ENCODE results near the gene DNAJB13.
"Not testable (repeated sequence)": the region's sequence is repeated elsewhere in the genome, so short reads cannot be mapped to it uniquely, and the experiment has no call there.

Gene DNAJB13

DNA sequence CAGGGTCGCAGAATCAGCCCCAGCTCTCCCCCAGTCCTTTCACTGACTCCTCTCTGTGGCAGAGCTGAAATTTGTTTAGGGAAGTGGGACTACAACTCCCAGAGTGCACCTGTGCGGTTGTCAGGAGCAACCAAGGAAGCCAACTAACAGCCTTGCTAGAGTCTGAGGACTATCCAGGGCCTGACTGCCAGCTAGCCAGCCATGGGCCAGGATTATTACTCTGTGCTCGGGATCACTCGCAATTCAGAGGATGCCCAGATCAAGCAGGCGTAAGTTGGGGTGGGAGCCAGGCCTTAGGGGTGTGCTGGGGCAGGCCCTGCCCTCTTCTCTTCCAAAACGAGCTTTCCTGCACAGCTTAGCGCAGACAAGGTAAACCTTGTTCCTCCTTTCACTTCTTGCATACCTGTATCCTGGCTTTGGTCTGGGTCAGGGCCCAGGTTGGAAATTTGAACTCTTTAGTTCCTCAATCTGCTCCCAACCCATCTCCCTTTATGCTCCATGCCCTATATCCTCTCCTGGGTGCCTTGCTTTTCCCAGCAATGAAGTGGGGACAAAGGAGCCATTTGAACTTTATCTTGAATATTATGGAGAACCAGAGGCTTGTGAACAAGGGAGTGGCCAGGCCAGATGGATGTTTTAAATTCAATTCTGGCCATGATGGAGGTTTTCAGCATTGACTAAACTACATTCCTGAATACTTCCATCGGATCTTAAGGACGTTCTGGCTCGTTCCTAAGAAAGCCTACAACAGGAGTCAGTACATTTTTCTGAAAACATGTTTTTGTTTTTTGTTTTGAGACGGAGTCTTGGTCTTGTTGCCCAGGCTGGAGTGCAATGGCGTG is at the start of gene DNAJB13:
Gene DNAJB13 (plus strand): TSS at position 158 of the 842 bp plus-strand sequence. CDS start 44 bp downstream, at position 202.
- DNase-seq (ENCODE audit: low read depth) = no peak
- no peak within 1 kb of the TSS for H3K4me3 ChIP-seq (ENCODE audit: low read depth, low read length)

DNA sequence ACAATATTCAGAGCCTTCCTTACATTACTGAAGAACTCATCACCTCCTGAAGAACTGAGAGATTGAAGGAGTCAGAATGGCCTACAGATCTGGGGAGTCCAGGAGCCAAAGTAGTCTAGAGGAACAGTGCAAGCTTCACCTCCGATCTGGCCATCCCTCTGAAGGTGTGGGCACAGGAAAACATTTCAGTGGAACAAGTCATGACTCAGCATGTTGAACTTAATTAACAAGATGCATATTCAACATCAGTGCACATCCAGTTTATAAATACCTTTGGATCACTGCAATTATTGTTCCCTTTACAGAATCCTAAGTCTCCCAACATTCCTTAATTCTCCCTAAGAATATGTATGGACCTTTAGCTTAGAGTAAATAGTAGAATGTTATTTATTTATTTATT is 48.5 kb upstream of the DNAJB13 start:
- no peak overlapping the region for H3K4me3 ChIP-seq (ENCODE audit: low read depth, low read length)
- DNase-seq (ENCODE audit: low read depth) = no peak

- DNase-seq (ENCODE audit: low read depth) = no peak
- H3K4me3 ChIP-seq (ENCODE audit: low read depth, low read length) = no peak overlapping the region
Observed at GRCh38 chr11:73907191-73907590, 43.6 kb upstream of the DNAJB13 start.

DNA sequence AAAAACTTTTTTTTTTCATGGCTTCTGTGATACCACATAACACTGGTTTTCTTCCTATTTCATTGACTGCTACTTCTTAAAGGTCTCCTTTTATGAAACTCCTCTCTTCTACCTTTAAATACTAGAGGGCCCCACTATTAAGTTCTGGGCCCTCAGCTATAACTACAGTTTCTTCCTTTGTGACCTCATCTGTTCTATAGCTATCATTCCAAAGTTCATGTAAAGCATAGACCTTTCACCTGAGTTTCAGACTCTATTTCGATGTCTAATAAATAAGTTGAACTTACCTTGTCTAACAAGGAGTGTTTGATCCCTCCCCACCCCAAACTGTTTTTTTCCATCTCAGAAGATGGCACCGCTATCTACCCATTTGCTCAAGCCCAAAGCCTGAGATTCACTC is 38.8 kb upstream of the DNAJB13 start:
- no peak overlapping the region for H3K4me3 ChIP-seq (ENCODE audit: low read depth, low read length)
- no peak for DNase-seq (ENCODE audit: low read depth)

GRCh38 chr11:73913472-73913871 is 37.4 kb upstream of the DNAJB13 start:
- DNase-seq (ENCODE audit: low read depth) = no peak
- no peak overlapping the region for H3K4me3 ChIP-seq (ENCODE audit: low read depth, low read length)

DNA sequence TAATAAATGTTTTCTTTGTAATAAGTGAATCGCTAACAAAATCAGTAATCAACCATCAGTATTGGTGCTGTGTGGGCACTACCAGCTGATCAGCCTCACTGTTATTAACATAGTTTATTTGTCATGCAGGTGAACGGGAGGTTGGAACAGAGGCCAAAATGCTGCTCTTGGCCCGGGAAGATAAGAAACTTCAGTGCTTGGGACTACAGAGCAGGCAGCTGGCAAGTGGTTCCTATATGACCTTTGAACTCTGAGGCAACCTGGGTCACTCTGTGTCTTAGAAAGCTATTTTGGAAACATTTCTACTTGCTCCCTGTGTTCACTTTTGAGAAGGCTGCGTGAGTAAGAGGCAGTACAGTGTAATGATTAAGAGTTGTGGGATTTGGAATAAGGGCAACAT is 36.5 kb upstream of the DNAJB13 start:
- no peak overlapping the region for H3K4me3 ChIP-seq (ENCODE audit: low read depth, low read length)
- DNase-seq (ENCODE audit: low read depth) = no peak

DNA sequence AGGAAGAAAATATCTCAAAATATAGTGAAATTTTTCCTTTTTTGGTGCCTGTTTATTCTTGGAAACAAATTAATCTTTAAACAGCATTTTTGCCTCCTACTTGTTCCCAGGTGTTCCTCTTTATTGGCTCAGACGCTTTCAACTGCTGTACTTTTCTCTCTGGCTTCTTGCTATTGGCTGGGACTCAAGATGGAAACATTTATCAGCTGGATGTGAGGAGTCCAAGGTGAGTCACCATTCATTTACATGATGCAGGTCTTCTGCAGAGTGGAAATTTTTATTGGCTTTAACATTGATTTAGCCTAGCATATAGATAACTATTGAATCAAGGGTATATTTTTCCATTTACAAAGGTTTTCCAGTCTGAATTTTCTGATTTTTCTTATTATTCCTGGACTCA is 34.4 kb upstream of the DNAJB13 start:
- no peak for DNase-seq (ENCODE audit: low read depth)
- no peak overlapping the region for H3K4me3 ChIP-seq (ENCODE audit: low read depth, low read length)

GRCh38 chr11:73921180-73921579 is 29.6 kb upstream of the DNAJB13 start:
- DNase-seq (ENCODE audit: low read depth) = no peak
- no peak overlapping the region for H3K4me3 ChIP-seq (ENCODE audit: low read depth, low read length)

- no peak overlapping the region for H3K4me3 ChIP-seq (ENCODE audit: low read depth, low read length)
- no peak for DNase-seq (ENCODE audit: low read depth)
Observed at GRCh38 chr11:73929388-73929787, 21.4 kb upstream of the DNAJB13 start.

GRCh38 chr11:73931039-73931645 is 19.7 kb upstream of the DNAJB13 start:
- no peak overlapping the region for H3K4me3 ChIP-seq (ENCODE audit: low read depth, low read length)
- DNase-seq (ENCODE audit: low read depth) = peak; percentile 37

- H3K4me3 ChIP-seq (ENCODE audit: low read depth, low read length) = no peak overlapping the region
- no peak for DNase-seq (ENCODE audit: low read depth)
Observed at GRCh38 chr11:73931951-73932350, 18.9 kb upstream of the DNAJB13 start.

DNA sequence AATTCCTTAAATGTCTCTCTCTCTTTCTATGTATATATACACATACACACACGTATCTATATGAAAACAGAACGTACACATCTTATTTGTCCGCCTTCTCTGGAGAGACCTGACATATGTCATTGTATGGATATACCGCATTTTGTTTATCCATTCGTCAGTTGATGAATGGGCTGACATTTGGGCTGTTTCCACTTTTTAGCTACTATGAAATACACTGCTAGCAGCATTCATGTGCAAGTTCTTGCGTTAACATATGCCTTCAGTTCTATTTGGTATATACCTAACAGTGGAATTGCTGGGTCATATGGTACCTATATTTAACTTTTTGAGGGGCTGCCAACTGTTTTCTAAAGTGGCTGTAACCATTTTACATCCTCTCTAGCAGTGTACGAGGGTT is 18.0 kb upstream of the DNAJB13 start:
- no peak overlapping the region for H3K4me3 ChIP-seq (ENCODE audit: low read depth, low read length)
- DNase-seq (ENCODE audit: low read depth) = no peak

DNA sequence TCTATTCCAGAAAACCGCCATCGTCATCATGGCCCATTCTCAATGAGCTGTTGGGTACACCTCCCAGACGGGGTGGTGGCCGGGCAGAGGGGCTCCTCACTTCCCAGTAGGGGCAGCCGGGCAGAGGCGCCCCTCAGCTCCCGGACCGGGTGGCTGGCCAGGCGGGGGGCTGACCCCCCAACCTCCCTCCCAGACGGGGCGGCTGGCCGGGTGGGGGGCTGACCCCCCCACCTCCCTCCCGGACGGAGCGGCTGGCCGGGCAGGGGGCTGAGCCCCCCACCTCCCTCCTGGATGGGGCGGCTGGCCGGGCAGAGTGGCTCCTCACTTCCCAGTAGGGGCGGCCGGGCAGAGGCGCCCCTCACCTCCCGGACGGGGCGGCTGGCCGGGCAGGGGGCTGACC is 14.8 kb upstream of the DNAJB13 start:
- not testable (repeated sequence) for DNase-seq (ENCODE audit: low read depth); H3K4me3 ChIP-seq (ENCODE audit: low read depth, low read length)

- no peak overlapping the region for H3K4me3 ChIP-seq (ENCODE audit: low read depth, low read length)
- DNase-seq (ENCODE audit: low read depth) = no peak
Observed at GRCh38 chr11:73939096-73939495, 11.7 kb upstream of the DNAJB13 start.

DNA sequence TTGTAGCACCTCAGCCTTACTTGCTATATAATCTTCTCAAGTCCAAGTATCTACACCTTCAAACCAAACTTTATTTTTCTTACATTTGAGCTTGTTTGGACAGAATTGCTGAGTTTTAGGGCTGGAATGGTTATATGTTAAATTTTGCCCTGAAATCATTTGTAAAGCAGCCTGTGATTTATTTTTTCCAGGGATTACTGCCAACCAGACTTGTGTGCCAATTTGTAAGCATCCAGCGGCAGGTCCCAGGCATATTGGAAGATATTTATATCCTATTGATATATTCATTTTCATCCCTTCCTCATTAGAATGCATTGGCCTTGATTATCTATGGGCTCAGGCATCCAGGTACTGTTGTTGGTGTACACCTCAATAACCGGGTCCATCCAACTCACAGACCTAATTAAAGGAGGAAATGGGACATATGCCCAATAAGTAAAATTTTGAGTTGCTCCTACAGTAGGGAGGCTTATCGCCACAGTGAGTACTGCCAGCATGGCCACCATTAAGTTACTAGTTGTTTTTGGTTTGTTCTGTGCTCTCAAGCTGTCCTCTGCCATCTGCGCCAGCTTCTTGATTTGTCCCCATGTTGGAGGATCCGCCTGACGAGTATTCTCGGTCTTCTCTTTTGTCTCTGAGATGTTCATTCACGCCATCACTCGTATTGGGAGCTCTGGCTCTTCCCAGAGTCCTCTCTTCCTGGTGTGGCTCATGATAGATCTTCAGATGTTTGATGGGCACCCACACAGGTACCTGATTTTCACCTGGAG is 9.8 kb upstream of the DNAJB13 start:
- DNase-seq (ENCODE audit: low read depth) = no peak
- no peak overlapping the region for H3K4me3 ChIP-seq (ENCODE audit: low read depth, low read length)

- no peak overlapping the region for H3K4me3 ChIP-seq (ENCODE audit: low read depth, low read length)
- no peak for DNase-seq (ENCODE audit: low read depth)
Observed at GRCh38 chr11:73942010-73942409, 8.8 kb upstream of the DNAJB13 start.

GRCh38 chr11:73944085-73944484 is 6.7 kb upstream of the DNAJB13 start:
- DNase-seq (ENCODE audit: low read depth) = no peak
- H3K4me3 ChIP-seq (ENCODE audit: low read depth, low read length) = no peak overlapping the region

DNA sequence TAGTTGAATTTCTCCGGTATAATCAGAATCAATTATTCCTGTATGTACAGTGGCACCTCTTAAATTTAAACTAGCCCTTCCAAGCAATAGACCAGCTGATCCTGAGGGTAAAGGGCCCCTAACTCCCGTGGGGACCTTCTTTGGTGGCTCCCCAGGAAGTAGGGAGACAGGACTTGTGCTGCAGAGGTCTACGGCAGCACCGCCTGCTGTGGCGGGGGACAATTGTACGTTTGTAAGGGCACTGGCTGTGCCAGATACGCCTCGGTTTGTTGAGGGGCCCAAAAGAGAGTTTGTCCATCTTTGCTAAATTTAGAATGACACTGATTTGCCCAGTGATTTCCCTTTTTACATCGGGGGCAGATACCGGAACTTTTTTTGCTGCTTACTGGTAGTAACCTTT is 5.9 kb upstream of the DNAJB13 start:
- no peak for DNase-seq (ENCODE audit: low read depth)
- no peak overlapping the region for H3K4me3 ChIP-seq (ENCODE audit: low read depth, low read length)

DNA sequence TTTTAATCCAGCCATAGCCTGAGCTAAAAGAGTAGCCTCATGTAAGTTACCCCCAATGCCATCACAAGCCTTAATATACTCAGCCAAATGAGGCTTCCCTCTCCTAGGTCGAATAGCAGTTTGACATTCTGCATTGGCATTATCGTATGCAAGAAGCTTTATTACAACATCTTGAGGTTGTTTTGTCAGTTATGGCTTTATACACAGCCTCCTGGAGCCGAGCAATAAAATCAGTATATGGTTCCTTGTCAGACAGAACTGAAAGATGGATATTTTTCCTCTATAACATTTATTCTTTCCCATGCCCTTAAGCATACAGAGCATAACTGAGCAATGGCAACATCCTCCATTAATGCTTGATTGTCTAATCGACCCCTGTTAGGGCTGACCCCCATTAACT is 5.4 kb upstream of the DNAJB13 start:
- DNase-seq (ENCODE audit: low read depth) = no peak
- no peak overlapping the region for H3K4me3 ChIP-seq (ENCODE audit: low read depth, low read length)

DNA sequence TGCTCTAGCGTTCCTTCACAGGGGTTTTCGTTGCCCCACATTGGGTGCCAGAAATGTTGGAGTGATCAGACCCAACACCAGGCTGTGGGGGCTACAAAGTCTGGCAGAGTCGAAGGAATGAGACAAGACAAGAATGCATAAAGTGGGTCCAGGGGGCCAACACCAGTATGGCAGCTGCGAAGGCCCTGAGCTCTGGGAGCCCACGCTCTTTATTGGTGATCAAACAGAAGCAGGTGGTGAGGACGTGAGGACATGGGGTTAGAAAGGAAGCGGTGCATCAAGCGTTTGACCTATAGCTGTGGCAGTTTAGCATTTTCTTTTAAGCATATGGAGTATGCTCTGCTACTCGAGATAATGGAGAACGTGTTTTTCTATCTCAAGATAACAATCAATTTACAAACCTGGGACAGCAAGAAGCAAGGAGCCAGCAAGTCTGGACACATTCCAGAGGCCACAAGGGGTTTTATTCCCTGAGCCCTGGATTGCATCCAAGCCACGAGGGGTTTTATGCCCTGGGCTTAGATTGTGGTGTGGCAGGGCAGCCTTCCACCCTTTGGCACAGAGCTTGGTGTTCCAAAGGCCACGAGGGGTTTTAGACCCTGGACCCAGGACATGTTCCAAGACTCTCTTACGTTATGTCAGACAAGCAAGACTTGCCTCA is 3.9 kb upstream of the DNAJB13 start:
- no peak overlapping the region for H3K4me3 ChIP-seq (ENCODE audit: low read depth, low read length)
- DNase-seq (ENCODE audit: low read depth) = no peak
